DMS53 treated with DMSO at 0.1 percent for 48 hours (cell line): ENCODE results near the gene CREB5.

ENCODE experiments used
- DNase-seq: peaks from one replicate; lab custom pipeline; 2025; ENCODE audit not compliant: unreplicated experiment; lab: John Stamatoyannopoulos, UW

The CREB5 gene

DNA sequence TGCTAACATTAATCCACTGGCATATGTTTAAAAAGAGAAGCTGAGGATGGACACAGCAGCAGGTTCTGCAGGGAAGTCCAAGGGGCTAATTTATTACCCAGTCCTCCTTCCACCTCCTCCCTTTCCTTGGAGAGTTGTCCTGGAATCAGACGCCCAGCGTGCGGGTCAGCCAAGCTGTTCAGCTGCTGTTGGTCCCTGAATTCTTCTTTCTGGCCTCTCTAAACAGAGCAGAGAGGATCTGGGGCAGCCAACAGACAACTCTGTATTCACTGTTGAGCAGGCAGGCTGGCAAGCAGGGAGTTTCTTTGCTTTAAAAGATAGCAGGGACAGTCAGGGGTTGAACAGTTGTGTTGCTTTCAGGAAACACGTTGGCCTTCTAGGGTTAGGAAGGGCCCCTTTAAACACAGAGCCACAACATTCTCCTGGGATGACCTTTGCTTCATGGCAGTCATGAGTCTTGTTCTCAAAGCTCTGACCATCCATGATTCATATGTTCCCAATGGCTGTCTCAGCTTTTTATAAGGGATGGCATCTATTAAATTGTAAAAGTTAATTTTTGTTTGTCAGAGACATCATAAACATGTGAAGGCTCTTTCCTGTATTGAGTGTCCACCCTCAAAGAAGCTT lies 217.0 kb downstream of the CREB5 start:
- no peak for DNase-seq

DNA sequence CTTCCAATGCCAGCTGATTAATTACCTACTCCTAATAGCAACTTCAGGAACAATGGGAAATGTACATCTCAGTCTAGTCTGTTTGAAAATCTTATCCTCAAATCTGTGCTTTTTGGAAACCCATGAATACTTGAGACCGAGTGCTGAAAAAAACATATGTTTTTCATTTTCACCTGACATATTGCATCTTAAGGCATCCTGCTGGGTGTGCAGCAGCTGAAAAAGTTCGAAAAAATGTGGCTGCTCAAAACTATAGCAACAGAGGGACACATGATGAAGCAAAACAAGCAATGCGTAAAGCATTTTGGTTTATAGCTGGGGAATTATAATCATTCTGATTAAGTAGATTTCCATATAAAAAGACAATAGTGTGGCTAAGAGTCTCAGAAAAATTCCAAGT lies 218.0 kb downstream of the CREB5 start:
- no peak for DNase-seq

DNA sequence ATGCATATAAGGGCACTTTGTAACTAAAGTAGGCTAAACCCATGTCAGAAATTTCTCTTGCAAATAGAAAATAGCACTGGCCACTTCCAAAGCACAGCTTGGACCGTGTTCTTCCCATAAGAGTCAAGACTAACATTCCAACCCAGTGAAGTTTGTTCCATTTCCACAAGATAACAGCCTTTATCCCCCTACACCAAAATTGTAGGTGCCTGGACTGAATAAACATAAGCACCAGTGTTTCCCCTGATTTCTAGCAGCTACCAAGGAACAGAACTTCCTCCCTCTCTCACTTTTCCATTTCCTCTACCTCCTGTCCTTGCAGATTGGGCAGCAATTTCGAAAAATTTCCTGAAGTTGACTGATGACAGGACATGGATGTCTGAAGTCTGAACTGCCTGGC lies 219.7 kb downstream of the CREB5 start:
- no peak for DNase-seq

DNA sequence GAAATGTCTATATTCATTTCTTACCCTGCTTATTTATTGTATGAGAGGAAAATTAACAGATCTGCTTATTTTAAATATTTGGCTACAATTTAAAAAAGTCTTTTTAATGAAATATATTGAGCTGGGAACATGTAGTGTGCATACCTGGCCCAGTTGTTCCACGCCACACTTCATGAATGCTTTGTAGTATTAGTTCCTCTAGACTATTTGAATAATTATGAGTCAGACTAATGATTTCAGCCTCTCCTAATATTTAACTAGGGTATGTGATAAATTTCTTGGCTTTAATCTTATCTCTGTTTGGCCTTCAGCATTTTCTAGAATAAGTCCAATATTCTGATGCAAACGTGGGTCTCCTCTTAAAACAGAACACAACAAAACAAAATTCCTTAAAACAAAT lies 226.6 kb downstream of the CREB5 start:
- no peak for DNase-seq

DNA sequence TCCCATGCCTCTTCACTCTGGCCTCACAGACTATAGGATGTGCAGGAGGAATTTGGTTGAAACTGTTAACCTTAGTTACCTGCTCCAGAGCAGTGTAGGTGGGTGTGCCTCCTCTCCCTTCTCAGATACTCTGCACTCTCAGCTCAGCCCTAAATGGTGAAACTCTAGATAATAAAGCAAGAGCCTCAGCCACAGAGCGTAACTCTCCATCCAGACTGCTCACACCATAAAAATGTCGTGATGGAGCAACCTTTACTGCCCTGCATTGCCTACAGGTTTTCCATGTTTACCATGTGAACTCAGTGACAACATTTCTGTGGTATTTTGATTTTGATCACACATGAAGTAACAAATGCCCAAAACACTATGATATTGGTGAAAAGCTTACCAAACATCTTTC lies 227.7 kb downstream of the CREB5 start:
- no peak for DNase-seq

DNA sequence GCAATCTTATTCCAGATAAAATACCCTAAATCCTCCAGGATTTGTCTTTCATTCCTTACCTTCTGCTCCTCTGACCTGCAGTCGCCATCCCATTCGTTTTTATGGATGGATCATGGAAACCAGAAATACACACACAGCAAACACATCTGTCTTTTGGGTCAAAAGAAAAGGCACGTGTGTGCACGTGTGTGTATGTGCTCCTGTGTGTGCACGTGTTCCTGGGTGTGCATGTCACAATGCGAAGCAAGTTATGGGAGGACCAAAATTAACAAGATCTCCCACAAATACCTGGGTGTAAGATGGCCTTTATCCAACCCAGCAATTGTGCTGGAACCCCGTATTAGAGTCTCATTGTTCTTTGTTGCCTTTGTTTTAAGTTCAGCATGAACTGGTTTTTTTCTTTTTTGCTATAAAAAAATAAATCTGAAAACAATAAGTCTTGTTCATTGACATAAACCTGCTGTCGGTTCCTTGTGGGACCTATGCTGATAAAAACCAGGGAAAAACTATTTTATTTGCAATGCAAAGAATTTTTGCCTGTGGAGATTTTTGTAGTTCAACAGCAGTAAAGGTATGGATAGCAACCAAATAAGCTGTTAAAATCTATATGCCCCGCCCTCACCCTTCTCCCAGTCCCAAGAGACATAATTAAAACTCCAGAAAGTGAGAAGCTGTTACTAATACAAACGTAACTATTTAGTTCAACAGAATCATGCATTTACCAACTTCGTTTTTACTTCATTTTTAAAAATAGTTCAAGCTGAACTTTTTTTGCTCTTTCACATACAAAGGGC lies 229.6 kb downstream of the CREB5 start:
- no peak for DNase-seq

DNA sequence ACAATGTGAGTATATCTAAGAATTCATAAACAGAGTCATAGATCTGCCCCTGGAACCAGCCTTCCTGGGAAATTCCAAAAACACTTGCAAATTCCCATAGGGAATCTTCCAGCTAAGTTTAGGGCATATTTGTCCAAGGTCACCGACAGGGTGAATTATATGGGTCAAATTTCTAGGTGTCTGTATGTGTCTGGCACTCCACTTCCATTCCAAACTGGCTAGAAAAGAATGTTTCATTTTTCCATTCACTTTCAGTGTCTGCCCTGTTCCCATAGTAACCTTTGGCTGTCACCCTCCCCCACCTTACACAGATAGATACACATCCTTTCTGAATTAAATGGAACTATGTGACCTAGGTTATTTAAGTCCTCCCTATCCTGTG lies 230.9 kb downstream of the CREB5 start:
- DNase-seq, result no peak

DNA sequence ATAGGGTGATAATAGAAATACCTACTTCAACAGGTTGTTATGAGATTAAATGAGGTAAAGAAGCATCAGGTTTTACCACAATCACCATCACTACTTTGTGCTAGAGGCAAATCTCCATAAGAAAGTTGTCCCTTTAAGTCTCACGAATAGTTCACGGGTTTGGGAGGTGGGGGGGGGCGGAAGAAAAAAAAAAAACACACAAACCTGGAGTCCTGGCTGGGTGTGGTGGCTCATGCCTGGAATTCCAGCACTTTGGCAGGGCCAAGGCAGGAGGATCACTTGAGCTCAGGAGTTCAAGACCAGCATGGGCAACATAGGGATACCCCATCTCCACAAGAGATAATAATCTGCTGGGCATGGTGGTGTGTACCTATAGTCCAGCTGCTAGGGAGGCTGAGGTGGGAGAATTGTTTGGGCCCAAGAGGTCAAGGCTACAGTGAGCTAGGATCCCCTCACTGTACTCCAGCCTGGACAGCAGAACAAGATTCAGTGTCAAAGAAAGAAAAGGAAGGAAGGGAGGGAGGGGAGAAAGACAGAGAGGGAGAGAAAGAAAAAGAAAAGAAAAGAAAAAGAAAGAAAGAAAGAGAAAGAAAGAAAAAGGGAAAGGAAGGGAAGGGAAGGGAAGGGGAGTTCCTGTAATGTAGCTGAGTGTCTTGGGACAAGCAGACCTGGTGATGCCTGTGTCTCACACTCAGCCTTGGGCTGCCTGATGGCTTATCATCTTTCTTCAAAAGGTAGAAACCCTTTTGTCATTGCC lies 231.4 kb downstream of the CREB5 start:
- DNase-seq, result no peak

DNA sequence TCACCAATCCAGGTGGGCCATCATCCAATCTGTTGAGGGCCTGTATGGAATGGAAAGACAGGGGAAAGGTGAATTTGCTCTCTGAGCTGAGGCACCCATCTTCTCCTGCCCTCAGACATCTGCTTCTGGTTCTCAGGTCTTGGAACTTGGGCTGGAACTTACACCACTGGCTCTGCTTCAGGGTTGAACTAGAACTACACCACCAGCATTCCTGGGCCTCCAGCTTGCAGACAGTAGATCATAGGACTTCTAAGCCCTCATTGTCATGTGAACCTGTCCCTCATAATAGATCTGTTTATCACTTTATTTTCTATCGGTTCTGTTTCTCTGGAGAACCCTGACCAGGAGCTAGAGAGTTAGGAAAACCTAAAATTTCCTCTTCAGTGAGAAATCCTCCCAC lies 233.5 kb downstream of the CREB5 start:
- DNase-seq, result no peak

DNA sequence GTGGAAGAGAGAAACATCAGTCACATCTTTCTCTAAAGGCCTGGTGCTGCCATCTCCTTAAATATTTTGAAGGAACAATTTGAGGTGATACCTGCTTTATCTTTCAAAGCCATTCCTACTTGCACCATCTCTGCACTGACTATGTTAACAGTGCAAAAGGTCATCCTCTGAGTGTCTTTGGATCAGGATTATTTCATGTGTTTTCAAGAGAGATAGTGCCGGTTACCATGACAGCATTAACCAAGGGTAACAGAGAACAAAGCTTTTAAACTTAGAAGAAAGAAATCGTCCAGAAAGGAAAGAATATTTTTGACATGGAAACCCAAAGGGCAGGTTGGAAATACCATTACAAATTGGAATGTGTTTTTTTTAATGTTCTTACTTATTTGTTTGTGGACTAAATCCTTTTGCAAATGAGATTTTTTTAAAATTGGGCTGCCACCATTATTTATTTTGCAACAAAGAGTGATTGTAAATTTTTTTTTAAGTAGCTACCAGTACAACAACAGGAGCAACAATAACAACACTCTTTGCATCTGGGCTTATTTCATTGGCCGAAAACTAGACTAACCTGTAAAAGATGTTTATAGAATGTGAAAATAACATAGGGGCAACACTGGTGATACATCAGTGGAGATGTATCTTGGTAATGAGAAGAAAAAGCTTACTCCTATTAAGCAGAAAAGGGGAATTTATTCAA lies 234.2 kb downstream of the CREB5 start:
- no peak for DNase-seq

DNA sequence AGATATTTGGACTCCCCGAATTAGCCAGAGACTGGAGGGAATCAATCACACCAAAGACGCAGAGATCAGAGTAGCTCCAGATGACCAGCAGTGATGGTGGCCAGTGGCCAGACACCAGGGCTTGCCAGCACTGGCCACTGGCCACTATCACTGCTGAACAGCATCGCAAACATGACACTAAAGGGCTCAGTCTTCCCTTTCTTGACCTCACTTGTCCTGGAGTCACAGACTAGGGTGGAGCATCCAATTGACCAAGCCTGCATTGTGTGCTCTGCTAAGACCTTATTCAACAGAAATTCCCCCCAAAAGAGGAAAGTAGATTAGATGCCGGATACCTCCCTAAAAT lies 234.7 kb downstream of the CREB5 start:
- DNase-seq, result no peak

DNA sequence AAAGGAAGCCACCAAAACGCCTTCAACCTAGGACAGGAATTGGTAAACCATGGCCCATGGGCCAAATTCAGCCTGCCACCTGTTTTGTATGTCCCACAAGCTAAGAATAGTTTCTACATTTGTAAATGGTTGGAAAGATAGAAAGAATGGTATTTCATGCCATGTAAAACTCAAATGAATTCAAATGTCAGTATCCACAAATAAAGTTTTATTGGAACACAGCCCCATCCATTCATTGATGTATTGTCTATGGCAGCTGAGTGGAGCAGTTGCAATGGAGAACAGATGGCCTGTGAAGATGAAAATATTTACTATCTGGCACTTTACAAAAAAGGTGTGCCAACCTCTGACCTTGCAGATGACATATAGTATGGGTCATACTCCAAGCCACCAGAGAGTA lies 236.9 kb downstream of the CREB5 start:
- peak; percentile 19 for DNase-seq

DNA sequence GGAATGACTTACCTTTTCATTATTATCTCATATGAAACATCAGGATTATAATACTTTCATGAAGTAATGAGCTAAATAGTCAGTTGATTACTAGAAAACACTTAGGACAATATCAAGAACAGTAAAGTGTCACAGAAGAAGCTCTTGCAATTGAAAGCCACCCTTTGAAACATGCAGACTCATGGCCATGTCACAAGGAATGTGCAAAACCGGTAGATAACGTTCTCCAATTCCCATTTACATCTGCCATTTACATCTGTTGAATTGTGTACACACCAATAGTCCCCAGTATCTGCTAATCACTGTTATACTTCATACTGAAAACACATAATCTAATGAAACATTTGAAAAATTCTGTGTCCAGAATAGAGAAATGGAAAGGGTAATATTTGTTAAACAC lies 237.5 kb downstream of the CREB5 start:
- DNase-seq, result no peak

DNA sequence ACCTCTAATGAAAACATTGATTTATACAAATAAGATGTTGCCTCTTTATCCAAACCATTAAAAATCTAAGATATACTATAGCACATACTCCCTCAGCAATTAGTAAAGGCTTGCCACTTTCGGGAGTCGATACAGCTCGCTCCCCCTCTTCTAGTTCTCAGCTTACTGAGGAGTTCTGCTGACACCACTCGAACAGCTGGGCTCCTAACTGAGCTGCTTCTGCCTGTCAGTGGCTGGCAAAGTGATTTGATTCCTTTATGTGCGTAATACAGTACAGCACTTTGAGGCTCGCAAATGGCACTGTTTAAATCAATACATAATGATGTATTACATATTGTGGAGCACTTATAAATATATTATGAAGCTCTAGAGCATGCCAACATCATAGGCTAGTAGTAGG lies 241.8 kb downstream of the CREB5 start:
- no peak for DNase-seq

DNA sequence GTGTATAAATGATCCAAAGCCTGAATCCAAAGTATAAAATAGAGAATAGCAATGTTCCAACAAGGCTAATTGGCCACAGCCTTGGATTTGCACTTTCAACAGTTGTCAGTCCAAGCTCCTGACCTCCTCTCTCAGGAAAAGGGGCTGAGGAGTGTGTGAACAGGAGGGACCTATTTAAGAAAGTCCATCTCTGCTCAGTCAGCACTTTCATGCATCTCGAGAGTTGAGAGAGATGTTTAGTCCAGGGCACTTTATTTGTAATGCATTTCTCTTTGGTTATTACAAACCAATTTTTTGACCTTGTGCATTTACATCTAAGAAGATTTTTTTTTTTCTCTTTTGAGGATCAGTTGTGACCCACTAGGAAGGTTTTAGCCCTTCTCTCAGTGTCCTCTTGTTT lies 244.2 kb downstream of the CREB5 start:
- no peak for DNase-seq

DNA sequence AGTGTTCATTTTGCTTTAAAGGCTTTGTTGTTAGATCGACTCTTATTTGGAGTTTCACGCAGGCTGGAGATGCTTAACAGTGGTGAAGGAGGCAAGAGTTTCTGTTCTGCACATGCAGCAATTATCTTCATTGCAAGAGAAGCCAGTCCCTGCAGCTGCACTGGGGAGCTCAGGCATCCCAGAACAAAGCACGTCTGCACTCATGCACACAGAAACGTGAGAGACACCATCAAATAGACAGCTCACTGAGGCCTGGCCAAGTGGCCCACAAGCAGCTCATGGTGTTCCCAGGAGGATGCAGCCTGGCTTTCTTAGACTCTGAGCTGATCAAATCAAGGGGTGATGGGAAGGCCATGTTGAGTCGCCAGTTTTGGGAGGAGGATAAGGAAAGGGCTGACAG lies 246.1 kb downstream of the CREB5 start:
- no peak for DNase-seq

DNA sequence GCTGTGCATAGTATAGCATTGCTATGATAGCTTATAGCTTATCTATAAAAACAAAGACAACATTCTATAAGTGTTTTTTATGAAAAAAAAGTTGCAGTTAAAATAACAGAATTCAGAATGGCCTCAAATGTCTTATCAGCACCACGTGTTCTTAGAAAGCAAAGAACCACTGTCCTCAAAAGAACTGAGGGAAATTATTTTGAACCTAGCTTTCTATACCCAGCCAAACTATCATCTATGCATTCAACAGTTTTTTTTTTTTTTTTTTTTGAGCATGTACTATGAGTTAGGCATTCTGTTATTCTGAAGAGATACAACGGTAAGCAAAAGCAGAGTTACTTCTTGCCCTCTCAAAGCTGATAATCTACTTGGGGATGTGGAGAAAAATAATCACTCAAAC lies 247.8 kb downstream of the CREB5 start:
- DNase-seq, result no peak

DNA sequence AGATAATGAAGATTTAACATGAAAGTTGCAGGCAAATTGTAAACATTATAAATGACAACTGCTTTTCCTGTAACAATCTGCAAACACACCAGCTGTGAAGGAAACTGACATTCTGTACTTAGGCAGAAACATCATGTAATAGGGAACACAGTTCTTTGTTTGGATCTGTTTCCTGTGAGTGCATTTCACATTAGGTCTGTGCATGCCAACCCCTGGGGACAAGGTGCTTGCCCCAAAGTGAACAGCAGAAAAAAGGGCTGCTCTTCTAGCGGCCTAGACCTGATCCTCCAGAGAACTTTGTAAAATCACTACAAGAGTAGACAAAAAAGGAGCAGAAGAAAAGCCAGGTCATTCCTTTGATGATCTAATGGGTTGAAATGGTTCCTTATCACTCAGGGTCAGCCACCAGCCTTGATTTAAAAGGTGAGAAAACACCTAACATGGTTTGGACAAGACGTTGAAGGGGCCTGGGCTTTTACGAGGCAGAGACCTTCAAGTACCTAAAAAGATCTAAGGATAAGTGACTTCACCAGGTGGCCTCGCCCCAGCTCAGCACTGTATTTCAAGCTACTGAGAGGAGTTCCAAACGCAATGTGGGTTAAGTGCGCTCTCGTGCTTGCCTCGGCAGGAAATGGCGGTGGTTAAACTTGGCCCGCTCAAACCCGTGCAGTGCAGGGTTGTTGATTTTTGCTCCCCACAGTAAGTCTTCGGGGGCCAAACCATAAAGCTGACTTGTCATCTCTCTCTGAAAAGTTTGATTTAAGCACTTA lies 249.7 kb downstream of the CREB5 start:
- no peak for DNase-seq

DNA sequence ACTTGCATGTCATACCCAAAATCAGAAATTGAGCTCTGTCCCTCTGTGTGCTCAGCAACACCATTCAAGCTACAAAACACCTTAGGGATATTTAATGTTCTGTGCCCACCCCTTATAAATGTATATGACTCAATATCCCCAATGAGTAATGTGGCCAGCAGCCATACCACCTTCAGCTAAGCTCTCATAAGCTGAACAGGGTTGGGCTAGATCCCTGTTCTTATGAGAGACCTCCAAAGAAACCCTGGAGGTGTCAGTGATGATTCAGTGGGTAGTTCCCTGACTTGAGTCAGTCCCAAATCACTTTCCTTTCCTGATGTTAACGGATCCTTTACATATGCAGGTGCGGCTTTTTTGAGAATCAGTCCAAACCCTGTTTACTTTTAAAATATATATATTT lies 253.8 kb downstream of the CREB5 start:
- no peak for DNase-seq

DNA sequence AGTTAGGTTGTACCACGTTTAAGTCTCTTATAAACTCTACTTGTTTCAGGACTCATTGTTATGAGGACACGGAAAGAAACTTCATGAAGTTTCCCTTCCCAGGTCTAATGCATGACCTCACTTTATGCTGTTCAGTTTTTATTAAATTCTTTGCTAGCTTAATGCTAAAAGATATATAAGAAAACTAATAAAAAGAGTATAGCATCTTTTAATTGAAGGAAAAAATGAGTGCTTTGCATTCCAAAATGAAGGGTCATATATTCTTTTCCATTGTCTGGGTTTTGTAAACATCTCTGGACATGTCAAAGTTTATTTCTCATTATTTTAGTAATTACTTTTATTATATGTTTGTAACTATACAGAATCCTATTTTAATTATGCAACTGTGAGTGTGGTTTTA lies 255.8 kb downstream of the CREB5 start:
- DNase-seq, result no peak

DNA sequence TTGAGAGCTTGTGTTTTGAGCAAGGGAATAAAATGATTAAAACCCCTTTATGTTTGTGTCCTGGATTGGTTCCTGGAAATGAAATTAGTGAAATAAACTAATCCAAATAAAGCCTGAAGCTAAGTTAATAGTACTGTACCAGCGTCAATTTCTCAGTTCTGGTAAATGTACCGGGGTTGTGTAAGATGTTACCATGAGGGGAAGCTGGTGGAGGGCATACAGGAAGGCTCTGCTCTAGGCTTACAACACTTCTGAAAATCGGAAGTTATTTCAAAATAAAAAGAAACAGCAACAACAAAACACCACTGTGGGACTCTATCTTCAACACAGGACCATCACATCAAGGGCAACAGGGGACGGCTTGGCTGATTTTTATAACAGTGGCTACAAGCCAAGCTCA lies 257.0 kb downstream of the CREB5 start:
- no peak for DNase-seq
